ENCODE measurements around the gene SPON1.
"Not testable (repeated sequence)": the region's sequence is repeated elsewhere in the genome, so short reads cannot be mapped to it uniquely, and the experiment has no call there.

The SPON1 gene

DNA sequence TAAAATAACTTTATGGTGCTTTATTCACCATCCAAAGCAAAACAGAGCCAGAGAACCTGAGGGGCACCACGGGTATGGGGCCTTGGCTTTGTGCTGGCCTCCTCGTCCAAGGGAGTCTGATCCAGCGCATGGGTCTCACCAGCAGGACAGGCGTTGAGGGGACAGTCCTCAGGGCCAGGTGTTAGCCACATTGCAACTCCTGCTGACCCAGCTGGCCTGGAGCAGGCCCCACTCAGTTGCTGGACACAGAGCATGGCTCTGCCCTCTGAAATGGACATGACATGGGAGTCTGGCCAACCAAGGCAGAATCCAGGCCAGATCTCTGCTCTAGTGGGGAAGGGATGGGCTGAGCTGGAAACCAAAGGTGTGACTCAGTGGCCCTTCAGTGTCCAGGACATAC lies 280.2 kb downstream of the SPON1 start:
- no peak for DNase-seq (ENCODE audit: low read depth, low spot score)

DNA sequence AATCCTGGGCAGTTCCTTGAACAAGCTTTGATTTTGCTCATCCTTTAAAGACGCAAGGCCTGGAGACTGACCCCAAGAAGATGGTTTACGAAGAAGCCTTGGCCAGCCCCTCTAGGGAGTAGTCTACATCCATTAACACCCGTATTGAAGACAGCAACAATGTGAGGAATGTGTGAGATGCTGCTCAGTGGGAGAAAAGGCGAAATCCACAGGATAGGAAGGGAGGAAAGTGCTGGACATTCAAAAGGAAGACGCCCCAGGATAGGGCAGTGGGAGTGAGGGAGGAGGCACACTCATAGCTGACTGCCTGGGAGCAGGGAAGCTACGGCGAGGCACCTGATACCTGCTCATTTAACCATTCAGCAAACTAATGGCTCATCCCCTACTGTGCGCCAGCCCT lies 282.4 kb downstream of the SPON1 start:
- DNase-seq (ENCODE audit: low read depth, low spot score) = no peak

DNA sequence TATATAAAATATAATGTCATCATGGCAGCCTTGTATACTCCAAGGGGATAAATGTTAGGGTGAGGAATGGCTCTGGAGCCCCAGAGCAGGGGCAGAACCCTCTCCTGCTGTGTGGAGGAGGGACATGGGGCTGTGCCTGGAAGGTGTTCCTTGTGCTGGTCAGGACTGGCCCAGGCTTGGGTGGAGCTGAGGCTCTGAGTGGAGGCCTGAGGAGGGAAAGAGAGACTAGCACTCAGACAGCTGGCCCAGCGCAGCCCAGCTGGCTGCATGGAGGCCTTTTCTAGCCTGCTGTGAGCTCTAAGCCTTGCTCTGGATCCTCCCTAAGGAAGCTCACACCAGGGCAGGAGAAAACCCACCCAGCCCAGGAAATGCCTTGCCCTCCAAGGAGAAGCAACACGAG lies 282.9 kb downstream of the SPON1 start:
- DNase-seq (ENCODE audit: low read depth, low spot score) = no peak

DNA sequence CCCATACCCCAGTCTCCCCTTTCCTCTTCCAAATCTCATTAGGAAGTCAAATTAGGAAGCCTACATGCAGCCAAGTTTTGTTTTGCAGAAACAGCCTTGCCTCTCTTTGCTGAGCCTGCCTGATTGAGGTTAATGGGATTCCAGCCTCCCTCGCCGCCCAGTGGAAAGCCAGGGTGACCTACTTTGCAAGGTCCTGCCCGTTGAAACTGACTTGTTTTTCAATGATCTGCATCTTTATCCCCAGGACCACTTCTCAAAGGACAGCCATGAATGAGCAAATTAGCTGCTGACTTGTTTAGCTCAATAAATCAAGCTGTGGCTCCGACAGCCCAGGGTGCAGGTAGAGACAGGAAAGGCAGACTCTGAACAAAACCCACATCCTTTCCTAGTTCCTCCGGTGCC lies 286.1 kb downstream of the SPON1 start:
- DNase-seq (ENCODE audit: low read depth, low spot score) = no peak

DNA sequence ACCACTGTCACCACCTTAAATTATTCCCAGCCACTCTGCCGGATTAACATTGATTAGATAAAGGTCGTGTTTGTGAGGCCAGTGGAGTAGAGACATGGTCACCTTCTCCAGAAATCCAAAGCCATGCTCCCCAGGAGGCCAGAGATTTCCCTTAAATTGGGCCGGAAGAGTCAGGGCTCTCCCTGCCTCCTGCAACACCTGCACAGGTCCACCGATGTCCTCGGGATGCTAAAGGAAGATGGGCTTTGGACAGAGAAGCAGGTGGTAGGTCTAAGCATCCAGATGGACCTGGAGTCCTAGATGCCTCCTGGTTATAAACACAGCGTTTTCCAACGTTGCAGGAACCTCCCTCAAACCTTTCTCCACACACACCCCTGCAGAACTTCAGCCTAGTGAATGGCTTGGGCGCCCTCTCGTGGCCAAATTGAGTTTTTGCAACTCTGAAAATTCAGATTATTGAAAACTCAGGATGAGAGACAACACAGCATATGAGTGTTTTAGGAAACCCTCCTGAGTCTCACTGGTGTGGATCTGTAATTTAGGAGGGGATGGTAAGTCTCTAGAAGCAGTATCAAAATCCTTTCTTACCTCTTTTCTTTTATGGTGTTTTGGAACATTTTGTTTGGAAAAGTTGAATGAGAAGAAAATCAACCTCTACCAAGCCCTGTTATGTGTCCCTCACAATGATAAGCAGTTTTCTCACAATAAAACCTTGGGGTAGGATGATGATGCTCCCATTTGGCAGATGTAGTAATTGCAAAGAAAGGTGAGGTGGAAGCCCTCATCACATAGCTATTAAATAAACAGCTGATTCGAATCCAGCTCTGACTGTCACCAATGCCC lies 286.8 kb downstream of the SPON1 start:
- no peak for DNase-seq (ENCODE audit: low read depth, low spot score)

DNA sequence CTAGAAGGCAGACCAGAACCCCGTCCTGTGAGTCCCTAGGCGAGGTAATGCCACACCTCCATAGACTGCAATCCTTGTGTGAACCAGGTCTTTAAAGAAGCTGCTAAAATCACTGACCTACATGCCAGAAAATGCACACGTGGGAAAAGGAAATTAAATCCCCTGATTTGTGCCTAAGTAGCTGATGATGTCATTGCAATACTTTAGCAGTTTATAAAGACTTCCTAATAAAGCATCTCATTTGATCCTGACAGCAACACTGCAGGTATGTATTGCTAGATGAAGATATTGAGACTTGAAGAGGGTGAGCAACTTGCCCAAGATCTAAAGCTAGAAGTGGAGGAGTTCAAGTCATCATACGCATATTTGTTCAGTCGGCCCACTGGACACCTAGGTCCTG lies 289.2 kb downstream of the SPON1 start:
- no peak for DNase-seq (ENCODE audit: low read depth, low spot score)

DNA sequence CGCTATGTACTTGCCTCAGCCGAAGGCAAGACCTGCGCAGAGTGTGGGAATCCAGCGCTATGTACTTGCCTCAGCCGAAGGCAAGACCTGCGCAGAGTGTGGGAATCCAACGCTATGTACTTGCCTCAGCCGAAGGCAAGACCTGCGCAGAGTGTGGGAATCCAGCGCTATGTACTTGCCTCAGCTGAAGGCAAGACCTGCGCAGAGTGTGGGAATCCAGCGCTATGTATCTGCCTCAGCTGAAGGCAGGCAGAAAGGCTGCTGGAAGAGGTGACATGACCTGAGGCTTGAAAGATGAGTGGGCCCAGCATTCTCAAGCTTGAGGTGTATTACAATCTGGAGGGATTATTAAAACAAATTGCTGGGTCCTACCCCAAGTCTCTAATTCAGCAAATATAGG lies 290.0 kb downstream of the SPON1 start:
- not testable (repeated sequence) for DNase-seq (ENCODE audit: low read depth, low spot score)

DNA sequence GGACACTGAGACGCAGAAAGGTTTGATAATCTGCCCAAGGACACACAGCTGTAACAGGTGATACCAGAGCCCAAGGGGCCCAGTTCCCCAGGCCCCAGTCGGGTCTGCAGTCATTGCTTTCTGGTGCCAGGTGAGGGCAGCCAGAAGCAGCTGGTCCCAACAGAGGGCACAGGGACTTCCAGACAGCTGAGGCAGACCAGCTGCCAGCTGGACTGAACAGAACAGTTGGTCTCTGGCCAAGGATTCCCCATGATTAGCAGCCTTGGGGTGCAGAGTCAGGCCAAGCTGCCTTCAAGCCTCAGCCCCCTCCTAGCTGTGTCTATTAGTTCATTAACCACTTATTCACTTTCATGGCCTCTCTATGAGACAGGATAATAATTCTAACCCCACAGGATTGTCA lies 290.9 kb downstream of the SPON1 start:
- no peak for DNase-seq (ENCODE audit: low read depth, low spot score)

DNA sequence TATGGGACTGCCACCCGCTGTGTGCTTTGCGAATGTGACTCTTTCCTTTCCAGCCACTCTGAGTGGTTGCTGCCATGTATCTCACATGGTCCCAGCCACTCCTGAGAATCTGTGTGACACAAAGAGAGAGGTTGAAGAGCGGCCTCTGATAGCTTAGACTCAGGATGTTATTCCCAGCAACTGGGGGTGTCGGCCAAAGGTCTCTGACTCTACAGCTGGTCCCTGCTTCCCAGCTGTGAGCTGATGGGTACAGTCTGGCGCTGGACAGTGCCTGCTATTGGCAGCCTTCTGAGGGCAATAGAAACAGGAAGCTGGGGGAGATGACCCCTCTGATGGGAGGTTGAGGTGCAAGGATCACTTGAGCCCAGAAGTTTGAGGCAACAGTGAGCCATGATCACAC lies 291.3 kb downstream of the SPON1 start:
- DNase-seq (ENCODE audit: low read depth, low spot score) = no peak

DNA sequence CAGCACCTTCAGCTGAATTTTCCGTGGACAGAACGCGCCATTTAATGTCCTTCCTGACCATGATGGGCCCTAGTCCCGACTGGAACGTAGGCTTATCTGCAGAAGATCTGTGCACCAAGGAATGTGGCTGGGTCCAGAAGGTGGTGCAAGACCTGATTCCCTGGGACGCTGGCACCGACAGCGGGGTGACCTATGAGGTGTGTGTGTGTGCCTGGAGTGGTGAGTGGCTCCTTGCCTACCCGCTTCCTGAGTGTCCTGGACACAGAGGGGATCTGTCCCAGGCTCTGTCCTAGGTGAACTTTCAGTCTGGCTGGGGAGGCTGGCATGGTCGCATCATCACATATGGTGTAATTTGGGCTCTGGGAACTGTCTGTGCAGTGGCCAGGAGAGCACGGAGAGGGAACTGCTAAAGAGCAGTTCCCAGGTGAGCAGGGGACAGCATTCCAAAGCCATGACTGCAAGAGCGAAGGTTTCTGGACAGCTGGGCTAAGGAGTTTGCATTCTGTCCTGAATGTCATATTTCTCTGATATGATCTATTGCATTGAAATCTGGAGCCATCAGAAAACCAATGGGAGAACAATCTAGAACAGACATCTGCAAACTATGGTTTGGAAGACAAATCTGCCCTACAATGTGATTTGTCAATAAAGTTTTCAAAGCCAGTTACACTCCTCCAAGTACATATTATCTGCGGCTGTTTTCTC lies 292.2 kb downstream of the SPON1 start:
- no peak for DNase-seq (ENCODE audit: low read depth, low spot score)

DNA sequence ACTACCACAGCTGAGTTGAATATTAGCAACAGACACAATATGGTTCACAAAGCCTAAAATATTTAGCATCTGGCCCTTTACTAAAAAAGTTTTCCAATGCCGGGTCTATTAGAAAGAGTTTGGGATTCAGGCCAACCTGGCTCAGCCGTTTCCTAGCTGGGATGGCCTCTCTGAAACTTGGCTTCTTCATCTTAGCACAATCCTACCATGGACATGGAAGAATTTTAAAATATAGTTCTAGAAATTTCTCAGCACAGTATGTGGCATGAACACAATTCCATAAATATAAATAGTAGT lies 292.7 kb downstream of the SPON1 start:
- no peak for DNase-seq (ENCODE audit: low read depth, low spot score)

DNA sequence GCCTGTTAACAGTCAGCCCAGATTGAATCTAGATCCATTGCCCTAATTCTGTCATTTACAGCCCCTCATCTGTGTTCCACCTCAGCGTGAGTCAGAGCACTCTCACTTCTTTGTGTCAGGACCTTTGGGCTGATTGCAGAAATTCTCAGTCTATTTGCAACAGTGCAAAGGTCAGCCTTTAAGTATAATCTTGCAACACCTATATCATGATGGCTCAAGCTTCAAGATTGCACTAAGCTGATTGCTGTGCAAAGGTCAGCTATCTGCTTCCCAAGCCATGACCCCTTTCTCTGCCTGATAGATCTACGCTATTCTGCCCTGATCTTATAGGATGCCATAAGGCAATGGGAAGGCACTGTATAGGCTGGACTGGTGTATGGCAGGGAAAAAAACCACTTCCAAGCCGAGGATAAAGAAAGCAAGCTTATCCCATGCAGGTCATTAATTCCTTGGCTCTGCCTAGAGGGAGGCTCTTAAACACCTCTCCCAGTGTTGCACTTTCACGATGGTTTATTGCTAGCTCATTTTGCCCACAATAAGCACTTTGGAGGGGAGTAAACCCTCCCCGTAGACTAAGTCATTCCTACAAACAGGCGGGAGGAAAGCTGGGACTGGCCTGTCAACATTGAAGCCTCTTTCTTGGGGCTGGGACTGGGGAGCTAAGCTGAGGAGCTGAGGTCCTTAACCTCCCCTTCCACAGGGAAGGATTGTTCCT lies 295.9 kb downstream of the SPON1 start:
- DNase-seq (ENCODE audit: low read depth, low spot score) = no peak

DNA sequence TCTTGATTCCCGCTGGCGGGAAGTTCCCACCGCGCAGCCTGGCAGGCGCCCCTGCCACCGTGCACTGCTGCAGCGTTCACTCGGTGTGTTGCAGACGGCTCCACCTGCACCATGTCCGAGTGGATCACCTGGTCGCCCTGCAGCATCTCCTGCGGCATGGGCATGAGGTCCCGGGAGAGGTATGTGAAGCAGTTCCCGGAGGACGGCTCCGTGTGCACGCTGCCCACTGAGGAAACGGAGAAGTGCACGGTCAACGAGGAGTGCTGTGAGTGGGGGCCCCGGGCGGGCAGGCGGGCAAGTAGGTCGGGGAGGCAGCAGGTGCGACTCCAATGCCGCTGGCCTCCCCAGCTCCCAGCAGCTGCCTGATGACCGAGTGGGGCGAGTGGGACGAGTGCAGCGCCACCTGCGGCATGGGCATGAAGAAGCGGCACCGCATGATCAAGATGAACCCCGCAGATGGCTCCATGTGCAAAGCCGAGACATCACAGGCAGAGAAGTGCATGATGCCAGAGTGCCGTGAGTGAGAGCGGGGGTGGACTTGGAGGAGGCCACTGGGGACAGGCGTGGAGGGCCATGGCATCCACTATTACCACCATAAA lies 296.8 kb downstream of the SPON1 start:
- no peak for DNase-seq (ENCODE audit: low read depth, low spot score)

DNA sequence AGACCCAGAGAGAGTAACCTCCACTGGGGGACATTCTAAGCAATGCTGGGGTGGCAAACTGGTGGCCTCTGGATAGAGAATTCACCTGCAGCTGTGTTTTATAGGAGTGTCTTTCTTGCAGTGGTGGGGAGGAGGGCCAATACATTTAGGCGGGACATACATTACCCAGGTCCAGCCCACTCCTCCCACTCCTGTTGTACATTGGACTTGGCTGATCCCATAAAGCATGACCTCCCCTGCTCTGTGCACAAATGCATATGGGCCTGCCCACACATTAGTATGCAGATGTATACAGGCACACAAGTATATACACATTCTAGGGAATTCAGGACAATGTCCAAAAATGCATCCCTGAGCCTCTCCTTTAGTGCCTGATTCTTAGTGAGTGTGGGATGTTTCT lies 297.4 kb downstream of the SPON1 start:
- DNase-seq (ENCODE audit: low read depth, low spot score) = no peak

DNA sequence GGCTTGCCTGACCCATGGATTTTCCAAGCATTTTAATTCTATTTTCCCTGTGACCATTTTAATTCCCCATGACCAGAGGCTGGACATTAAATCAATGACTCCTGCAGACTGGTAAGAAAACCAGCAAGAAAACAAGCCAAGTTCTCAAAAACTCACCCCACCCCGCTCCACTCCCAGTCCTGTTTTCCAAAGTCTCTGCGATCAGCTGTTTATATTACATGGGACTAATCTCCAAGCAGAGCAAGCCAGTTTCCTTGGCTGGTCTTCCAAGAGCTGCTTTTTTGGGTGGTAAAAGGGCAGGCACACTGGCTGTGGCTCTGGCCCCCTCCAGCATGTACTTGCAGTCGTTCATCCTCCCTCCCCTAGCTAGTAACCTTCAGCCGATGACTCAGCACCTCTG lies 298.5 kb downstream of the SPON1 start:
- DNase-seq (ENCODE audit: low read depth, low spot score) = no peak

DNA sequence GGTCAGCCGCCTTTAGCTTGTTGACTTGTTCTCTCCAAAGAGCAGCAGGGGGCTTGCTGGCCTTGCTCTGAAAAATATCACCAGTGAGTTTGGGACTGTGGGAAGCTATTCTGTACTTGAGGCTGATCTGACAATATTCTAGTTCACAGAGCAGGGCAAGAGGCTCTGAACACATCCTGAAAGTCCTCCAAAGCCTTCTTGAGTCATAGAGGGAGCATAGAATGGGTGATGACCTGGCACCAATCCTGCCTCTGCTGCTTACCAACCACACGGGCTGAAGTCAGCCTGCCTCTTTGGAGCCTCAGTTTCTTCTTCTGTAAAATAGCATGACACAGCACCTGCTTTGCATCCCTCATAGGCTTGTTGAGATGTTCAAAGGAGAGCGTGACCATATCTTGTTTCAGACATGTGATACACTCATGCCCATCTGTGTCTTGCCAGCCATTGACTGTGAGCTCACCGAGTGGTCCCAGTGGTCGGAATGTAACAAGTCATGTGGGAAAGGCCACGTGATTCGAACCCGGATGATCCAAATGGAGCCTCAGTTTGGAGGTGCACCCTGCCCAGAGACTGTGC lies 299.8 kb downstream of the SPON1 start:
- peak; percentile 26 for DNase-seq (ENCODE audit: low read depth, low spot score)

DNA sequence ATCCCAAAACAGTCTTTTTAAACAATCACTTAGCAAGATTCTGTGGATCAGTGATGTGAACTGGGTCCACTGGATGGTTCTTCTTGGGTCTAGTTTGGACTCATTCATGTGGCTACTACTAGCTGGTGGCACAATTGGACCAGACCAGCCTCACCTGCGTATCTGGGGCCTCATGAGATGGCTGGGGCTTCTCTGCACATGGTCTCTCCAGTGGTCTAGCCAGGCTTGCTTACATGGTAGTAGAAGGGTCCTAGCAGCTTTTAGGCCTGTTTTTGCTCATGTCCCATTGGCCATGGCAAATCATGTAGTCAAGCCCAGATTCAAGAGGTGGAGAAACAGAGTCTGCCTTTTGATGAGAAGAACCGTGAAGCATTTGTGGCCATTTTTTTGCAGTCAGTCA lies 302.4 kb downstream of the SPON1 start:
- no peak for DNase-seq (ENCODE audit: low read depth, low spot score)

DNA sequence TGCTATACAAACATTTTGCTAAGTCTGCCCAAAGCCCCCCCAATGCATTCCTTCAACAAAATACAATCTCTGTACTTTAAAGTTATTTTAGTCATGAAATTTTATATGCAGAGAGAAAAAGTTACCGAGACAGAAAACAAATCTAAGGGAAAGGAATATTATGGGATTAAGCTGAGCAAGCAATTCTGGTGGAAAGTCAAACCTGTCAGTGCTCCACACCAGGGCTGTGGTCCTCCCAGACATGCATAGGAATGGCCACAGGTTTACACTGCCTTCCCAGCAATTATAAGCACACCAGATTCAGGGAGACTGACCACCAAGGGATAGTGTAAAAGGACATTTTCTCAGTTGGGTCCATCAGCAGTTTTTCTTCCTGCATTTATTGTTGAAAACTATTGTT lies 304.1 kb downstream of the SPON1 start:
- no peak for DNase-seq (ENCODE audit: low read depth, low spot score)

DNA sequence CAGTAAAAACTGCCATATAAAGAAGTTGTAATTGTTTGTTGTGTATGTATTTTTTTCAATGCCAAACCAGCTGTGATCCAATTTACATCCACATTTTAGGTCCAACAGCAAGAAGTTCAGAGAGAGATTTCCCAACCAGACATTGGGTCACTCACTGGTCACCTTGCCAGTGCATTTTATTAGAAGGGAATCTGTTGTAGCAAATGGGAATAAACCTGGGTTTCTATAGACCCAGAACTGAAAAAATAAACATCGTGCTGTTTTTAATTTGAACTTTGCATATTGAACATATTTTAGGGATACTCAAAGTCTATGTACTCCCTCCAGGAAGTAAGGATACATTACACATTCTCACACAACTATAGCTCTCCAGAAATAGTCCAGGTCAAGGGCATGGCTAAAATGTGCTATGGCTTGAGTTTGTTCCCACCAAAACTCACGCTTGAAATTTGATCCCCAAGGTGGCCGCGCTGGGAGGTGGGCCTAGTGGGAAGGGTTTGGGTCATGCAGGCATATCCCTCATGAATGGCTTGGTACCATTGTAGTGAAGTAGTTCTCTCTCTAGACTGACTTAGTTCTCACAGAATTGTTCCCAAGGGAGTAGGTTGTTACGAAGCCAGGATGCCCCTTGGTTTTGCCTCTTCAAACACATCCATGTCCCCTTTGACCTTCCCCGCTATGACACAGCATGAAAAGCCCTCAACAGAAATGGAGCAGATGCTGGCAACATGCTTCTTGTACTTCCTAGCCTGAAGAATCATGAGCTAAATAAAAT lies 305.5 kb downstream of the SPON1 start:
- DNase-seq (ENCODE audit: low read depth, low spot score) = peak; percentile 98

DNA sequence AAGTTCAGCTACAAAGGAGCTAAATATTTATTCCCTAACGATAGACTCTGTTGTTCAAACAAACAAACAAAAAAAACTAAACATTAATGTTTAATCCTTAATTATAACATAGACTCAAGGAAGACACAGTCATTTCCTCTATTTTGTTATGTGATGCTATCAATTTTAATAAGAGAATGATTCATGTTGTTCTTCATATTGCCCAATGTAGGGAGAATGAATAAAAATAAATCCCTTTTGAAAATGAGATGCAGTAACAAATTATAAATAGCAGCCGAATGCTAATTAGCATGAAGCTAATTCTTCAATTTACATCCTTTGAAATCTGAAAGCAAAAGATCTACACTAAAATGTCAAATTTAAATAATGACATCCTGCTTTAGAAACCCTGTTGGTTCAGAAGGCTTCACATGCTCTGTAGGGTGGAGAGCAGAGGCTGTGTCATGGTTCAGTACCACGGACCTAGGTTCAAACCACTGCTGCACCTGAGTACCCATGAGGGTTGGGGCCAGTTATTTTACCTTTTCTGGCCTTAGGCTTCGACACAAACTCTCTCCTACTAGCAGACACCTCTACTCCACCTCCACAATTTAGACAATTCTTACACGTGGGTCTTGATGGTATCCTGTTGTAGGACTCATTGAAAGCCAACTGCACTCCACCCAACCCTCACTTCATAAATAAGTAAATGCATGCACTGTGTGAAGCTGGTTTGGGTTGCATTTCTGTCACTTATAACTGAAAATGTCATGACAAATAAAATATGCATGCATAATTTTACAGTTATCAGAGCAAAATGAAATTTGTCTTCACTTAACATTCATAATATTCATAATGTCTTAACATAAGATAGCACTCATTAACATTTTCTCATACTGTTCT lies 307.4 kb downstream of the SPON1 start:
- no peak for DNase-seq (ENCODE audit: low read depth, low spot score)
